Endothelial cell of hepatic sinusoid (primary cell): ENCODE results near the gene GSS.

Experiments used
- in situ Hi-C: cut with HindIII; loops from 2 replicates; pipeline ENCODE4 v1.10.0; 2017; ENCODE audit warnings: low sequenced_read_pairs

GSS gene

GRCh38 chr20:34979366-34980153, 24.0 kb upstream of the GSS start:
- in situ Hi-C loops: no loop called here

- in situ Hi-C loops: no loop called here
These were observed 22.6 kb upstream of the GSS start for GRCh38 chr20:34978092-34978744.

DNA sequence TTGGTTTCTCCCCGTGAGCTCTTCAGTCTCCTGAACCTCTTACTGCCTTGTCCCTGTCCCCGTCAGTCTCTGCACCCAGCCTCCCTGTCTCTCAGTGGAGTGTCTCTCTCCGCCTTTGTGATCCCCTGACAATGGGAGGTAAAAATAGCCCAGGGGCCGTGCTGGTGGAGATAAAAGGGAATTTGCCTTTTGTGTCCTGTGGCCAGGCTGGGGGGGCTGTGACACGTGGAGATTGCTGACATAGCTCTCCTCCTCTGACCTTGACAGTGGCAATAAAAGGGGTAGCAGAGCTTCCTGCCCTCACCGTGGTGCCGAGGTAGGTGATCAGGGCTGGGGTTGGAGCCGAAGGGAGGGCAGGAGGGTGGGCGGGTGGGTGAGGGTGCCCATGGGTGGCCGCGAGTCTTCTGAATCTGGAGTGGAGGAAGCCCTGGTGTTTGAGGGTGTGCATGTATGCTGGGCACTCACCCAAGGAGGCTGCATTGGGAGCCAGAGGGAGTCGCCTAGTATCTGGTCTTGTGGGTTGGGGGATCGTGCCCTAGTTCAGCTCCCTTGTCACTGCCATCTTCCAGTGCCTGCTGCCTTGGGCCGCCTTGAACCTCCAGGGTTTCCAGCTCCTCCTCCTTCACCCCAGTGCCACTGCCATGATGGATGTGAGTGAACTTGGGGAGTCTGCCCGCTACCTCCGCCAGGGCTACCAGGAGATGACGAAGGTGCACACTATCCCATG, 21.9 kb upstream of the GSS start:
- in situ Hi-C loops: no loop called here

DNA sequence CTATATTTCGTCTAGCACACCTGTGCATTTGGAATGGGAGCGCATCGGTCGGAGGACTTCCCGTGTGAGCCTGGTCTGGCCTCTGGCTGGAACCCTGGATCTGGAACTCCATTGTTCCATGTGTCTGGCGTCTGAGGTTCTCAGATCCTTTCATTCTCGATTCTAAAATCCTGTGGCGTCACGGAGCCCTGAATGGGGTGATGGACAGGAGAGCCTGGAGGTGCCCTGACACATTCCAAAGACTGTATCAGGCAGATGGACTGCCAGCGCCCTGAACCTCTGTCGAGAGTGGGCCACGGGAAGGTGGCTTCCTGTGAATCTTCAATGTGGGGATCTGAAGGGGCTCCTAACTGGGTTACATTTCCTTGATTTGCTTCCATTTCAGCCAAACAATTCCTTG, 20.7 kb upstream of the GSS start:
- in situ Hi-C loops: no loop called here

- in situ Hi-C loops: no loop called here
These were observed 18.6 kb upstream of the GSS start for GRCh38 chr20:34974246-34974645.

- in situ Hi-C loops: no loop called here
These were observed 16.1 kb upstream of the GSS start for GRCh38 chr20:34971561-34972235.

- in situ Hi-C loops: no loop called here
These were observed 15.4 kb upstream of the GSS start for GRCh38 chr20:34970846-34971560.

- in situ Hi-C loops: no loop called here
These were observed 14.7 kb upstream of the GSS start for GRCh38 chr20:34970193-34970840.

GRCh38 chr20:34968042-34968775, 12.6 kb upstream of the GSS start:
- in situ Hi-C loops: no loop called here

GRCh38 chr20:34967421-34967820, 11.8 kb upstream of the GSS start:
- in situ Hi-C loops: no loop called here

DNA sequence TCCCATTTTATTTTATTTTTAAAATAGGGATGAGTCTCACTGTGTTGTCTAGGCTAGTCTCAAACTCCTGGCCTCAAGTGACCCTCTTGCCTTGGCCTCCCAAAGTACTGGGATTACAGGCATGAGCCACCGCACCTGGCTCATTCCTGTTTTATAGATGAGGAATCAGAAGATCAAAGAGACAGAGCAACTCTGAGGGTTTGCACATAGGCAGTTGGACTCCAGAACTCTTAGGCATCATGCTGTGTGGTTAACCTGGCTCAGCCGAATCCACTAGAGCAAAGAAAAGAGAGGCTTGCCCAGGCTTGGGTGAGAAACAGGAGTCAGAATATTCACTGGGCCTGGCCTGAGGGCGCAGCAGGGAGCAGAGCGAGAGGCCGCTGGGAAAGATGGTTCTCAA, 9.4 kb upstream of the GSS start:
- in situ Hi-C loops: no loop called here

- in situ Hi-C loops: no loop called here
These were observed 8.9 kb upstream of the GSS start for GRCh38 chr20:34964486-34964885.

DNA sequence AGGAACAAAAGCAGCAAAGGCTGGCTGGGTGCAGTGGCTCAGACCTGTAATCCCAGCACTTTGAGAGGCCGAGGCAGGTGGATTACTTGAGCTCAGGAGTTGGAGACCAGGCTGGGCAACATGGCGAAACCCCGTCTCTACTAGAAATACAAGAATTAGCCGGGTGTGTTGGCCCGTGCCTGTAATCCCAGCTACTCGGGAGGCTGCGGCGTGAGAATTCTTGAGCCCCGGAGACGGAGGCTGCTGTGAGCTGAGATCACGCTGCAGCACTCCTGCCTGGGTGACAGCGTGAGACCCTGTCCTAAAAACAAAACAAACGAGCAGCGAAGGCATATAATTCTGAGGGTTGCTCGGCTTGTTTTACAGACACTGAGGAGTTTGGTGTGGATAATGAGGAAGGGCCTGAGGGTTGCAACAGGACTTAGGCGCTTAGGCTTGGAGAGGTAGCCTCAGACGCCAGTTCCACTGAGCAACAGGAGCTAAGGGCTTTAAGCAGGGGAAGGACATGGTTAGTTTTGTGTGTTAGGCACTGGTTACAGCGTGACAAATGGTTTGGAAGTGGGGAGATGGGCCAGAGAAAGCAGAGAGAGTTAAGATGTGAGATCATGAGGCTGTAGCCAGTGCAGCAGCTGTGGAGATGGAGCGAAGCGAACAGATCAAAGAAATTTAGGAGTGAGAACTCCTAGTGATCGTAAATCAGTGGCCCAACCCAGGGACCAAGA, 1.3 kb upstream of the GSS start:
- in situ Hi-C loops: no loop called here

DNA sequence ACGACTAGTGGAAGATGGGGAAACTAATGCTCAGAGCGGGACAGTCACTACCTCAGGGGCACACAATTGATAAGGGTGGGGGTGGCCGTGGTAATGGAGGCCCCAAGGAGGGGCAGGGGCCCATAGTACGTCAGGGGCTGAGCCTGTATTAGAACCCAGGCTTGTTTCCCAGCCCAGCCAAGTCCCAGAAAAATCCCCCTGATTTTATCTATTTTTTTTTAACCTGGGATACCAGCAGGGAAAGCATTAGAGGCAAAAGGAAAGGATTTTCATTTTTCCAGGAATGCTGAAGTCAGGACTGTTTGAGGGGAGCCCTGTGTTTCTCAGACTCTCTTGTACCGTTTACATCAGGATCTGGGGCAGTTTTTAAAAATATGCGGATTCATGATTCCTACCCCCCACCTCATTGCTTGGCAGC, 444 bp upstream of the GSS start:
- in situ Hi-C loops: no loop called here

GRCh38 chr20:34954904-34955230, 739 bp downstream of the GSS start:
- in situ Hi-C loops: no loop called here

GRCh38 chr20:34953960-34954359, 1.6 kb downstream of the GSS start:
- in situ Hi-C loops: no loop called here

DNA sequence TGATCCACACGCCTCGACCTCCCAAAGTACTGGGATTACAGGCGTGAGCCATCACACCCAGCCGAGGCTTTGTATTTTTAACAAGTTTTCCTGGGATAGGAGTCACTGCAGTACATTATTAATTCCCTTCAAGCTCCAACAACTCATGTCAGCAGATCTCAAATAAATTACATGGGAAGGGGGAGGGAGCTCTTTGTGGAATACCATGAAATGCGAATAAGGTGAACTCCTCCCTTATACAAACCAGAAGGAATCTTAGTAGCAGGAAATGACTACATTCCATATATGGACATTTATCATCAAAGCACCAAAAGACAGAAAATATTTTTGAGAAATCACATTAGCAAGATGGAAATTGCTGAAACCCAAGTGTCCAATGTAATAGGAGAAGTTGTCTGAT, 2.9 kb downstream of the GSS start:
- in situ Hi-C loops: no loop called here

- in situ Hi-C loops: no loop called here
These were observed 4.0 kb downstream of the GSS start for GRCh38 chr20:34951652-34952051.

- in situ Hi-C loops: no loop called here
These were observed 4.4 kb downstream of the GSS start for GRCh38 chr20:34951252-34951651.
